NCI-H774 (cell line): Measurements from ENCODE around the gene FOXN3.

Experiments
- DNase-seq: peaks from one replicate; lab custom pipeline; 2025; lab: John Stamatoyannopoulos, UW

The FOXN3 gene

DNA sequence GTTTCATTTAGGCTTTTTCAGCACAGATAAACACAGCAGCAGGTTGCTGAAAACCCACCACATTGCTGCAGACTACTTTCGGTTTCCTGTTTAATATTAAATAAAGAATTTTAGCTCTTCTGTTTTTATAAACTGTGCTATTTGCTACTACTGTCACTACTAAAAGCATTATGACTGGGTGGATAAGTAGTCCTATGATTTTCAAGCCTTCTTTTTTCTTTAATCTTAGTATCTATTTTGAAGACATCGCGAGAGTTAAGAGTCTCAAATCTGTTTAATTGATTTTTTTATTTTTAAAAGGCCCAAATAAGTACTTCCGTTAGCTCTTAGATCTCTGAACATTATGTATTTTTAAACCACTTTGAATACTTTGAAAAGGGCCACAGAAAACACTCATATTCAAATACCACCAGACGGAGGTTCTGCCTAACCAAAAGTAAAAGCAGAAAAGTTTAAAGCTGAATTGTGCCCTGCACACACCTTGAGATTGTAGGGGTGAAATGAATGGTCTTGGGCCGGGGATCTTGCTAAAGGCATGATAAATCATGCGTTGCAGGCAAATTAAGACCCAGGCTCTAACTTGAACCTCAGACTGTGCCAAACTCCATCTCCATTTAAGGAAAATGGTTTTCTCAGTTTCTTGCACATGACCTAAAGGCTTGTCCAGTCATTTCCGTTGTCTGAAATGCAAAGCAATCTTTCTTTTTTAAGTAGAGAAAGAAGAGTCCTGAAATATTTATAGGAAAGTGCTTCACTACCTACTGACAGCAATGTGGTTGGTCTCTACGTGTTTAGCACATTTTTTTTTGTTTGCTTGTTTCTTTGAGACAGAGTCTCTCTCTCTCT lies 13.6 kb upstream of the FOXN3 start:
- no peak for DNase-seq

DNA sequence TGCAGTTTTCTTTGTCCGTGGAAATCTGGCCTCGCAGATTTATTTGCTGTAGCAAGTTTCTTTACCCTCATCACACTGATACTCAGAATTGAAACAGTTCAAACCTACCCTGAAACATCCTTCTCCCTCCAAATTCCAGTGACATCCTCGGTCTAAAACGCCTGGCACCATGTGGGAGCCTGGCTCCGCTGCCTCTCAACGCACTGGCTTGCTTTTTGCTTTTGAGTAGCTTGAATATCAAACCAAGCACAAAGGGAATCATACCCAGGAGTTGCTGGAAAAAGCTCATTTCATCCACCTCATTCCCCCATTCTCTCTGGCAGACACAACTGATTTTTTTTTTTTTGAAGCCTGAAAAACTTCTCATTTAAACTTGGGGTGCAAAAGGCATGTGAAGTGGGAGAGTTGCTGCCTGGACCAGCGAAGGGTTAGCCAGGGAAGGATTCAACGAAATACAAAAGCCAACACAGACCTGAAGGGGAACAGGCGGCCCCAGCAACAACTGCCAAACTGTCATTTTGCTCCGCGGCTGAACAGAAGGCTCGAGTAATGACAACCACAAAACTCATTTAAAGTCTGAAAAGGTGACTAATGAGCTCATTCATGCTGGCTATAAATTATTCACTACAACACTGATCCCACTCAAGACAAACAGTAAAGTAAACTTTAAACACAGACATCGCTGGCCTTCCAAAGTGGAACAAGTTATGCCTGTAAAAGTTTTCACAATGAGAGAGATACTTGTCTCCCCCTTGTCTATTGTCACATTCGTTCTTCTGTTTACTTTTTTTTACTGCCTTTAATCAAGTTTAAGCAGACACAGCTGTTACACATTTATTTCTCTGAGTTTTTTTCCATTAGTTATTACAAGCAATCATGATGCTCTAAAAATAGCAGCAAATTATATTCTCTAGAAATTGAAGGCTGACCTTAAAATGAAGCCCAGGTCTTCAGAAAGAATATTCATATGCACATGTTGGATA lies 12.5 kb upstream of the FOXN3 start:
- peak; percentile 49 for DNase-seq

DNA sequence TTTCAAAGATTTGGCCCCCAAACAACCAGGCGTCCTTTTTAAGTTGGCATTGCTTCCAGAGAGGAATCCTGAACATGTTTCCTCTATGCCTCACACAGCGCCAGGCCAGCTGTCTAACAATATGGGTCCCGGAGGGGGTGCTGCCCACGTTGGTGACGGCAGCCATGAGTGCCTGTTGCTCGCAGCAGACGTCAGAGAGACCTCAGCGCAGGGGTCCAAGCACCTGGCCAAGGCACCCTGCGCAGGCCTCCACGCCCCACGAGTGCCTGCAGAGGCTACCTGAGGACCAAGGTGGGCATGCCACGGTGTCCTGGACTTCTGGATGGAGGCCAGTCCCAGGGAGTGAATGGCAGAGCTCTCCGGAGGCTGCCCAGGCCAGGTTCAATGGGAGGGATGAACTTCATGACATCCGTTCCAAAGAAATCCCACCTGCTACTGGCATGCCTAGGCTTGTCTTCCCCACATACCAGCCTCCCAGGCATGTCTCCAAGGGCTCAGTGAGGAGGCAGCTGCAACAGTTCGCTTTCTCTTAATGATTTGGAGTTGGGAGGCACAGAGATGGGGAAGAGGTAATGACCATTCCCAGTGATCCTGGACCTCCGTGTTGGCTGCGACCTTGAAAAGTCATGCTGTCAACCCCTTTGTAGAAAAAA lies 11.6 kb upstream of the FOXN3 start:
- DNase-seq: no peak

DNA sequence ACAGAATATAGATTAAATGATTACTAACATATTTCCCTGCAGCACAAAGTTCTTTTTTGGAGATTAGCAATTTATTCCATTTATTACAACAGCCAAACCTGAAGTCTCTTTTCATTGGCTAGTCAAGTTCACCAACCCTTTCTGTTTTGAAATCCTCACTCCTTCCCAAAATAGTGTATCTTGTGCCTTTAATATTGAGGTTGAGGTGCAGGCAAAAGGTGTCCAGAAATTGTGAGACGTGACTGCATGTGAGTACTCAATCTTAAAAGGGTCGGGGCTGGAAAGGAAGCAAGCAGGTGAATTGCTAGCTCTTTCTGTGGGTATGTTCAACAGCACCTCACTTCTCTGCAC lies 11.1 kb upstream of the FOXN3 start:
- DNase-seq: no peak

DNA sequence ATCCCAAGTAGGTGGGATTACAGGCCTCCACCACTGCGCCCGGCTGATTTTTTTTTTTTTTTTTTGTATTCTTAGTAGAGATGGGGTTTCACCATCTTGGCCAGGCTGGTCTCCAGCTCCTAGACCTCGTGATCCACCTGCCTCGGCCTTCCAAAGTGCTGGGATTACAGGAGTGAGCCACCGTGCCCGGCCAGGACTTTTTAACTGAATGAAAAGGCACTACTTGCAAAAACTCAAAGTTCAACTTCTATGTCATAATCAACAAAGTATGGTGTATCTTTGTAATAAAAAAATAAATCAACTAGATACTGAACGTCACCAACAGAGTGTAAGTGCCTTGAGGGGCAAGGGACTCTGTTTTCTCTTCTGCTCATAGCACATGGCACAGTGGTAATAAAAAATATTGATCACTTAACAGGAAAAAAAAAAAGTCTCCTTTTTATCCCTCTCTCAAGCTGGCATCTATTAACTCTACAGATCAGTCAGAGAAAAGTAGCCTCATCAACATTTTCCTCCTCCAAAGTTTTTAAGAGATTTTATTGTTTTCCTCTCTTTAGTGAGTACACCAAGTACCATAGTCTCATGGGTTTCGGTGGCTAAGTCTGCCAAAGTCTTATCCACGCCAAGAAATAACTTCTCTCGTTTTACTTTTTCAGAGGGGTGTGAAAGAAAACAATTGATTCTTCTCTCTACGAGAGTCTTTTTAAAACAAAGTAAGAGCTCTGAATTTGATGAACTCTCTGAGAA lies 10.6 kb upstream of the FOXN3 start:
- DNase-seq: no peak

DNA sequence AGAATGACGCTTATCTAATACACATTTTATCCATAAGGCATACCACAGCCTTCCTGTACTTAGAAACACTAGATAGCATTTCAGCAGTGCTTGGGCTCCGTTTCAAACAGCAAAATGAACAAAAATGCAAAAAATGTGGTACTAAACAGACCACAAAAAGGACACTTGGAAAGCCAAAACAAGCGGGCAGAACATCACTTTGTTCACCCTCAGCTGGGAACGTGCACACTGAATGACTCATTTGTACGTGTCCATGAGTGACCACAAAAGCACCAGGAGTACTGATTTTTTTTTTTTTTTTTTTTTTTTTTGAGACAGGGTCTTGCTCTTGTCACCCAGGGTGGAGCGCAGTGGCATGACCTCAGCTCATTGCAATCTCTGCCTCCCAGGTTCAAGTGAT lies 8.9 kb upstream of the FOXN3 start:
- no peak for DNase-seq

DNA sequence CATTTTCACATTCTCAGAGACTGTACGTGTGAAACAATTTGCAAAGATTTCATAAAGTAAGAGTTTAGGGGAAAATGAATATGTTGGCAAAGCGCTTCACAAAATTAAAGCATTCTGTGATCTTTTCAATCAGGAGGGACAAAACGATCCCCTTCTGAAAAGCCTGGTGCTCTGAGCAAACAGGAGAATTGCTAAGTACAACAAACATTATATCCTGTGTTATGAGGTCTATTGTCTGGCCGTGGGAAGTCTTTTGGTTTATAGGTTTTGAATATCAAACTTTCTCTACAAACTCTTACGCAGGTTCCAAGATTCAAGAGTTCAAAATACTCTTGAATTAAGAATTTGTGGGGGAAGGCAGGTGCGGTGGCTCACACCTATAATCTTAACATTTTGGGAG lies 7.2 kb upstream of the FOXN3 start:
- DNase-seq: no peak

DNA sequence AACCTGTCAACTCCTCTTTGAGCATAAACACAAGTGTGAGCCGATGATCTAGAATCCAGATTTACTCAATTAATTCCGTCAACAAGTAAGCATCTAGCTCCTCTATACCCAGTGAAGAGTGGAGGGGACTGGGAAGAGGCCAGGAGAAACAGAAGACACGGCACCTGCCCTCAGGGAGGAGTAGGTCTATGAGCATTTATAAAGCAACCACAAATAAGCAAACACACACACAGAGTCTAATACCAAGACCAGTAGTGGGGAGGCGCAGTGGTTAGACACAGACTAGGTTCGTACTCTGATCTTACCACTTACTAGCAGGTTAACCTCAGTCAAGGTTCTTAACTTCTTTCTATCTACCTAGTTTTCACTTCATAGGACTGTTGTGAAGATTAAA lies 5.9 kb upstream of the FOXN3 start:
- DNase-seq: no peak

DNA sequence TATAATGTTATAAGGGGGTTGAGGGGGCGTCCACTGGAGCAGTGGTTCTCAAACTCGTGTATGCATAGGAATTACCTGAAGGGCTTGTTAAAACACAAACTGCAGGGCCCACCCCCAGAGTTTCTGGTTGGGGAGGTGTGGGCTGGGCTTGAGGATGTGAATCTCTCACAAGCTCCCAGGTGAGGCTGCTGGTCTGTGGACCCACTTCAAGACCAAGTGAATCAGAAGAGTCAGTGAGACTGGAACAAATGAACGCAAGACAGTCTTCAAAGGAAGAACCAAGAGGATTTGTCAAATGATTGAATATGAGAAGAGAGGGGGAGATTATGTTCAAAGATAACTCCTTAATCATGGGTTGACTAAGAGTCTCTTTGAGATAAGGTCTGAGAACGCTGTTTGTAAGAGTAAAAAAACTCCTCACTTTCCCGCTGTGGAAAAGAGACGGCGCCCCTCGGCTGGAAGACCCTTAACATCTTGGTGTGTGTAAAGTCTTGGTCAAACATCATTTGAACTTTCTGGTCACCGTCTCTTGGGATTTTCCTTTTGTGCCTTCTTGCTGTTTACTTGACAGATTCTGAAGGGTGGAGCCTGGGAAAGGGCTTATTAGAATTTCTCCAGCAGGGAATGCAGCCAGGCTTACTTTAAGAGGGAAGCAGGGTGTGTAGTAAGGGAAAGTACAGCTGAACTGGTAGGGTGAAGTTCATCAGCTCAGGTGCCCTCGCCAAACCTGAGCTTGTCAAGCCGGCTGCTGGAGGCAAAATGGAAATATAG lies 5.3 kb upstream of the FOXN3 start:
- DNase-seq: no peak

DNA sequence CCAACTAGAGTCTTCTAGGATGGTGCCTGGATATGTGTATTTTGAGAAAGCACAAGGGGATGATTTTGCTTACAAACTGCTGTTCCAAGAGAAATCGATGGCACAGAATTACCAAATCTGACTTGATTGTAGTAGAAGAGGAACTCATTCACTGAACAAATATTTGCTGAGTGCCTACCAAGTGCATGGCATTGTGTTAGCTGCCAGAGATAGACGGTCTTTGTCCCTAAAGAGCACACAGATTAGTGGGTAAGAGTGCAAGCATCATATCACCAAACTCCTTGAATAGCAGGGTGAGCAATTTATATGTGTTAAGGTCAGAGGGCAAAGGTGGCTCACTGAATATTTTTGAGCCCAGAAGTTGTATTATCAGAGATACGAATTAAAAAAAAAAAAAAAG lies 3.5 kb upstream of the FOXN3 start:
- DNase-seq: peak; percentile 28

DNA sequence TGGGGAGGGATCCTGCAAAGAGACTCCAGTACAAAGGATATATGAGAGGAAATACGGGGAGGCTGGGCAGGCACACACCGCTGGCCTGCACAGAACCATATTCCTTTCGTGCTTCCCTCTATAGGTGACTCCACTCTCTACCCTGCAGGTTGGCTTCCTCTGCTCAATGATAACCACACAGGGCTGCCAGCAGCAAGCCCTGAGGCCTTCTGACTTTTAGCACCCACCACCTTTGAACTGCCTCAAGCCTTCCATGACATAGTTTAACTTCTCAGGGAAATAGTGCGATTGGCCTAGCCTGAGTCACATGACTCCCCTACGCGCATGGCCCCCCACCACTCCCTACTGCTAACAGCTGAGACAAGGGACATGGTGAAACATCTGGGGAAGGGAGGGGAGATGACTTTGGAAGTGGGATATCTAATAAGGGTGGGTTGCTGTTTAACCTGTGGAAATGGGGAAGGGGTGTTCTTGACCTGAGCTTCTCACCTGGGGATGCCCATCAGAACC lies 3.0 kb upstream of the FOXN3 start:
- DNase-seq: no peak

DNA sequence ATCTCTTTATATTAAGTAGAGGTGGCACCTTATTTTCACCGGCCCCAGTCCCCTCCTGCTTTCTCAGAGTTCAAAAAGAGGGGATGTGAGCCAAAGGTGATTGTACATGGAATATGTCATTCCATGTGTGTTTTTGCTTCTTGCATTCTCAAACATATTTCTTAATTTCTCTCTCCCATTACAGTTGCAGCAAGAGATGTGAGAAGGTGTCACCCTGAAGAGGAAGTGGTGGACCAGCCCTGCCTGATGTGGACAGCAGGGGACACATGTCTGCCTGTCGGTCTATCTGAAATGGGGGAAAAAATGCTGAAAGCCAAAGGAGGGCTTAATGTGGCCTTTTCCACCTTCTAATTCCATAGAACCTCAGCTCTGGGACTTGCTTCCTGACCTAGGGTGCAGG lies 1.9 kb upstream of the FOXN3 start:
- no peak for DNase-seq

DNA sequence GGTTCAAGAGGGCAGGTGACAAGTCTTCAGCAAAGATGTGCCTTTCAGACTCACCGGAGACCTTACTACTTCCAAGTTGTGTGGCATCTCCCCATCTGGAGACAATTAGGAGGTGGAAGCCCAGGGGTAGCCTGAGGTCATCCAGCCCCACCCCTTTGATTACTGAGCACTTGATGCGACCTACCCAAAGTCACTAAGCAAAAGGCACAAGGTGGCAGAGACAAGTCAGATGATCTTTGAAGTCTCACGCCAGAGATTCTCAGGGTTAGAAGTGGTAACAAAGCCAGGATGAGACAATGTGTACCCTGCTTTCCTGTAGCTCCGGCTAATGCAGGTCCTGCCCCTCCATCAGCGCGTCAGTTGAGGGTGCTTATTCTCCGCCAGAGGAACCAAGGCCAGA lies 1.4 kb upstream of the FOXN3 start:
- no peak for DNase-seq

DNA sequence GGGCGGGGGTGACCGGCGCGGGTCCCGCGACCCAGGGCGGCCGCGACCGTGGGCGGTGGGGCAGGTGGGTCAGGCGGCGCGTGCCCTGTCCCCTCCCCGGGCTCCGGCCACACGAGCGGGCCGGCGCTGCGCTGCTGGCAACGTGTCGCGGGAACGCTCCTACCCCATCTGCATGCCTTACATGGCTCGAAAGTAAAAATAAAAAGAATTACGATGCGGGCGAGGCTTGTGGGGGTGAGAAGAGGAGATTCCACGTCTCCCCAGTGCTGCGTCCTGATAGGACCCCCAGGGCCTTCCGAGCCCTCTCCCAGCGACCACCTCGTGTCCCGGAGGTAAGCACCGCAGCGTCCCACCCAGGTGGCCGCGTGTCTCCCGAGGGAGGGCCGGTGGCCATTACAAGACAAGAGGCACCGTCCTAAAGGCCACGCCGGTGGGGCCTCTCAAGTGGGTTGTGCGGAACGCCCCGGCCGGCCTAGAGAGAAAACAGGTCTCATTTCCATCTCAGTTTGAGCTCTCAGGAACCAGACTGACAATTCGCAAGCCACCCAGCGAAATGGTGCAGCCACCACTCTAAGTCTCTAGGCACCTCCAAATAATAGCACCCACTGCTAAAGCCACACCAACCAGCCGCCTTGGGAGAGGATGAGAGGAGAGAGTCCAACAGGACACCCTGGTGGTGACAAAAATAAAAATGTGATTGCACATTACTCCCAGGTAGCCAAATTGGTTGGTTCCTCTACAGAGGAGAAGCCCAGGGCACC lies 612 bp upstream of the FOXN3 start:
- peak; percentile 28 for DNase-seq

DNA sequence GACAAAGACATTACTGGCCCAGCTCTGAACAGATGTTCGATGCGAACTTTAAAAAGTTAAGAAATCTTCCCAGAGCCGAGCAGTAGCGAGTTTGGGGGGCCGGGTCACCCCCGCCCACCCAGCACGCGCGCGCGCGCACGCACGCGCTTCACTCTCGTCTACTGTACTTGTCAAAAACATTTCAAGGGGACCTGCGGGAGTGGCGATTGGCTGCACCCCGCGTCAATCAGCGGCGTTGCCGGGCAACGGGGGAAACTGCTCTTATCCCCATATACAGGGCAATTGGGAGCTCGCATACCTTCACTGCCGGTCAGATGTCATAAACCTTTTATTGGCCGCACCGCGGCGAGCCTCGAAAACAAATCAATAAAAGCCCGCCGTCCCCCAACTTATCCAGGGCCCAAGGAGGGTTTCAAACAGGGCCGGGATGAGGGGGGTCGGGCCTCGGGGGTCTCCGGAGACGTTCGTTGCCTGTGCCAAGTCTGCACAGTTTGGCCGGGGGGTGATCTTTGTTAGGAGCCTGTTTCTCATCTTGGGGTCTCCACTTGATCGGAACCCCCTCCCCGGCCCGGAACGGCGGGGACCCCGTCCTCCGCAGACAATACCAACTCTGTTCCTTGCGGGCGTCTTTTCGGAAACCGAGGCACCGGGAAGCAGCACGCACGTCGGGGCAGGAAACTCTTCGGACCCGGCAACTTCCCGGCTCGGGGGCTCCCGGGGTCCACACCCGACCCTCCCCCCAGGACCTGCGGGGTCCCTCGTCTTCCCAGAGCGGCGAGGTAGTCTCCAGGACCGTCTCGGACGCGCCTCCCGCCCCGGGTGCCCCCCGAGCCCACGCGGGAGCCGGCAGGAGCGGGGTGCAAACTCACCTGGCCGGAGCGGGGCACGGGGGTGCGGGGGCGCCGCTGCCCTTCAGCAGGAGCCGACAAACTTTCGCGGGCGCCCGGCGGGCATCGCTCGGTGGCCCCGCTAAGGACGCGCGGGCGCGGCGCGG lies 734 bp downstream of the FOXN3 start:
- peak; percentile 95 for DNase-seq

DNA sequence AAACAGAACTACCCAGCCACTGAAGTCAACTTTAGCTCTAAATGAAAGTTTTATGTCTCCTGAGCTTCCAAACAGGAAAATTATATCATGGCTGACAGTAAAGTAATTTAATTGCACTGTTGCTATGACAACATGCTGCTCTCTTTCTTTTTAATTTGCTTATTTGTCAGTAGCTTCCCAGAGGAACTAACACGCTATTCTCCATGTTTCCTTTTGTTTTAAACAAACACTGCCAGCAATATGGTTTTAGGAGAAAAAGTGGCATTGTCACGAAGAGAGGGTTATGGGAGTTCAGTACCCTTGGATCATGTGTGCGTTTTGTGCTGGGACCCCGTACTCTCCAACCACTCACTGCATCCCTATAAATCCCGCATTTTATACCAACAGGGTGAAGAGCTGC lies 1.9 kb downstream of the FOXN3 start:
- no peak for DNase-seq

DNA sequence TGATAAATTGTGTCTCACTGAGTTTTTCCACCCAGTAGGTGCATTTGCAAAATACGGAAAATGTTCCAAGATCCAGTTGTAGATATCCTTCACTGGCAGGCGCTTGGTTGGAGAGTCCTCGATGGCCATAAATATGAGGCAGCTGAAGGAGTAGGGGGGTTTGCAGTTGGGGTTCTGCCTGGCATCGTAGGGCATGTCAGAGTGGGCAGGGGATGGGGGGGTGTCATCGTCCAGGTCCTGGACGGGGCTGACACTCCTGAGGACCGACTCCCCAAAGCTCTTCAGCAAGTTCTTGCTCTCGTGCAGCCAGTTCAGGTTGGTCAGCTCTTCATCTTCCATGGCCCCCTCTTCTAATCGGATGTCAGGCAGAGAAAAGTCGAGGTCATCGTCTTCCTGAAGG lies 5.1 kb downstream of the FOXN3 start:
- DNase-seq: no peak

DNA sequence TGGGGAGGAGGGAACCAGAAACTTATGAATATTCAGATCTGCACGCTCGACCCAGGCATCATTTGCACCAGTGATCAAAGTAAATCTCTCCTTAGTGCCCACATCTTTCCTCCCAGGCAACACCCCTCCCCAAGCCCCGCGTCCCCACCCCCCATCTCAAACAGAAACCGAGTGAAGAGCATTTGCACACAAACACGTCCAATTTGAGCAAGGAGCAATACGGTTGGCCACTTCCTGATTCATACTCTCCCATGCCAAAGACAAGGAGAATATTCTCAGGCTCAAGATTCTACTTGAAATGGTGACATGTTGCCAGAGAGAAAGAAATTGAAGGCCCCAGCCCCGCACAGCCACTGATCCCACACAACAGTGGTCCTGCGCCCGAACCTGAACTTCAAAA lies 7.1 kb downstream of the FOXN3 start:
- DNase-seq: no peak
